GM21619 (cell line): ENCODE data around the gene CCDC63.
"Not testable (repeated sequence)": the region's sequence is repeated elsewhere in the genome, so short reads cannot be mapped to it uniquely, and the experiment has no call there.

Experiments used
- ATAC-seq: cut with Tn5 transposase; IDR thresholded peaks from one replicate; pipeline ENCODE4 v1.9.1; 2021; ENCODE audit not compliant: unreplicated experiment

Gene CCDC63

GRCh38 chr12:110943373-110943772, 96.6 kb downstream of the CCDC63 start:
- ATAC-seq: no peak

- ATAC-seq: no peak
Observed at GRCh38 chr12:110948041-110948440, 101.3 kb downstream of the CCDC63 start.

GRCh38 chr12:110950466-110950865, 103.7 kb downstream of the CCDC63 start:
- not testable (repeated sequence) for ATAC-seq

GRCh38 chr12:110950867-110951266, 104.1 kb downstream of the CCDC63 start:
- not testable (repeated sequence) for ATAC-seq
